ENCODE data around the gene CDC23.
"Not testable (repeated sequence)": the region's sequence is repeated elsewhere in the genome, so short reads cannot be mapped to it uniquely, and the experiment has no call there.

- TF ChIP-seq CTCF (conservative IDR thresholded peaks at IDR 0.05; ENCODE audit: low read depth, low read length); EZH2 (IDR thresholded peaks at IDR 0.05; ENCODE audit: low read length, unreplicated experiment); EZH2phosphoT487 (IDR thresholded peaks at IDR 0.05; ENCODE audit: borderline replicate concordance, low read length): not testable (repeated sequence)
Measured at GRCh38 chr5:138155977-138156376, 57.1 kb downstream of the CDC23 start.
